T-helper 2 cell treated with Interferon-gamma antibody and Interleukin-4, amounts not matched to agents 100 ng/mL and 5 ng/mL, for 36 hours (primary cell): Measurements from ENCODE around the gene IL17D. TPM values are rescaled to one million over a fixed set of nuclear protein-coding genes. Genes with fewer than 3 reads are reported as not detected.
"Not testable (repeated sequence)": the region's sequence is repeated elsewhere in the genome, so short reads cannot be mapped to it uniquely, and the experiment has no call there.

Experiments
- intact Hi-C: fragments of 100-400 bp; cut with micrococcal nuclease; formaldehyde crosslinking; loops from one replicate; pipeline ENCODE4 v1.15.1; 2023
- total RNA-seq: library from RNA; stranded (reverse); gene quantifications from 2 replicates; pipeline ENCODE4 v1.2.3, GENCODE V29; 2022

The IL17D gene
- total RNA-seq, 1 donor from 2014 or later = 0.09 TPM

- intact Hi-C loops = no loop called here
These were observed 14.4 kb downstream of the IL17D start for GRCh38 chr13:20717581-20718542.

DNA sequence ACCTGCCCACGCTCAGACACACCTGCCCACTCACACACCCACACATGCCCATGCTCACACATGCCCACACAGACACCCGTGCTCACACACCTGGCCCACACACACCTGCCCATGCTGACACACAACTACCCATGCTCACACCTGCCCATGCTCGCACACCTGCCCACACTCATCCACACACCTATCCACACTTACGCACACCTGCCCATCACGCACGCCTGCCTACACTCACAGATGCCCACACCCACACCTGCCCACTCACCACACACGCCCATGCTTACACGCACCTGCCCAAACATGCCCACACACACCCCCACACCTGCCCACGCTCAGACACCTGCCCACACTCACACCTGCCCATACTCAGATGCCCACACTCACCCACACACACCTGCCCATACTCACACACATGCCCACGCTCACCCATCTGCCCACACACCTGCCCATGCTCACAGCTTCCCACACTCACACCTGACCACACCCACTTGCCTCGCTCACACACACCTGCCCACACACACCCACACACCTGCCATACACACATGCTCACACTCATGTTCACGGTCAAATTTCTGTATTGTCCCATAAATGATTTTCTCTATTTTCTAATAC, 15.6 kb downstream of the IL17D start:
- intact Hi-C loops = no loop called here

- intact Hi-C loops = no loop called here
These were observed 16.3 kb downstream of the IL17D start for GRCh38 chr13:20719783-20720182.

GRCh38 chr13:20720499-20720898, 17.0 kb downstream of the IL17D start:
- intact Hi-C loops = no loop called here

GRCh38 chr13:20721058-20721453, 17.6 kb downstream of the IL17D start:
- intact Hi-C loops = no loop called here

GRCh38 chr13:20721454-20722357, 18.2 kb downstream of the IL17D start:
- intact Hi-C loops = no loop called here

- intact Hi-C loops = no loop called here
These were observed 24.4 kb downstream of the IL17D start for GRCh38 chr13:20727856-20728255.

- intact Hi-C loops = no loop called here
These were observed 25.2 kb downstream of the IL17D start for GRCh38 chr13:20728579-20729311.

GRCh38 chr13:20729633-20730585, 26.4 kb downstream of the IL17D start:
- intact Hi-C loops = no loop called here

- intact Hi-C loops = no loop called here
These were observed 35.1 kb downstream of the IL17D start for GRCh38 chr13:20738616-20739015.

GRCh38 chr13:20740021-20740420, 36.5 kb downstream of the IL17D start:
- intact Hi-C loops = no loop called here

GRCh38 chr13:20743830-20744404, 40.4 kb downstream of the IL17D start:
- intact Hi-C loops = not testable (repeated sequence)

- intact Hi-C loops = no loop called here
These were observed 45.9 kb downstream of the IL17D start for GRCh38 chr13:20749377-20749776.

- intact Hi-C loops = no loop called here
These were observed 50.5 kb downstream of the IL17D start for GRCh38 chr13:20754009-20754408.

DNA sequence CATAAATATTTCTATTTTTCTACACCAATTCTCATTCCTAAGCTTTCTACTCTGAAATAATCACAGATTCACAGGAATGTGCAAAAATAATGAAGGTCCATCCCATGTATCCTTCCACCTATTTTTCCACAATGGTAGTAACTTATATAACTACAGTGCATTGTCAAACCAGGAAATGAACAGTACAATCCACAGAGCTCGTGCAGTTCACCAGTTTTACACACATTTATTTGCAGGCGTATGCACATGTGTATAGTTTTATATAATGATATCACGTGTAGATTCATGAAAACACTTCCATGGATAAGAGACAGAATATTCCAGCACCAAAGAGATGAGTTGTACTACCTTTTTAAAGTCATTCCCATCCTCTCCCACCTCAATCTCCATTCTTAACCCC, 57.4 kb downstream of the IL17D start:
- intact Hi-C loops = no loop called here

DNA sequence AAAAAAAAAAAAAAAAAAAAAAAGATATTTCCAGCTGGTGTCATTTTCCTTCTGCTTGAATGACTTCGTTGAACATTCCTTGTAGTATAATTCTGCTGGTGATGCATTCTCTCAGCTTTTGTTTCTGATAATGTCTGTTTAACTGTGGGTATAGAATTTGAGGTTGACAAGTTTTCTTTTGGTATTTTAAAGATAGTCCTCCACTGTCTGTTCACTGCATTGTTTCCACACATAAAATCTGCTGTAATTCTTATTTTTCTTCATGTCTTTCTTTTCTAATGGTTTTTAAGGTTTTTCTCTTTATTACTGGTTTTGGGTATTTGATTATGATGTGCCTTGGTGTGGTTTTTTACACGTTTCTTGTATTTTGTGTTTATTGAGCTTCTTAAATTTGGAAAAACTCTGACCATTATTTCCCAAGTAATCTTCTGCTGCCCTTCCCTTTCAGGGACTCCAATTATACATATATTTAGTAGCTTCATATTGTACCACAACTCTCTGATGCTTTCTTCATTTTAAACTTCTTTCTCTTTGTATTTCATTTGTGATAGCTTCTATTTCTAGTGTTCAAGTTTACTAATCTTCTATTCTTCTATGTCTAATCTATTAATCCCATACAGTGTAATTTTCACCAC, 63.9 kb downstream of the IL17D start:
- intact Hi-C loops = no loop called here

- intact Hi-C loops = no loop called here
These were observed 65.6 kb downstream of the IL17D start for GRCh38 chr13:20769091-20769490.

DNA sequence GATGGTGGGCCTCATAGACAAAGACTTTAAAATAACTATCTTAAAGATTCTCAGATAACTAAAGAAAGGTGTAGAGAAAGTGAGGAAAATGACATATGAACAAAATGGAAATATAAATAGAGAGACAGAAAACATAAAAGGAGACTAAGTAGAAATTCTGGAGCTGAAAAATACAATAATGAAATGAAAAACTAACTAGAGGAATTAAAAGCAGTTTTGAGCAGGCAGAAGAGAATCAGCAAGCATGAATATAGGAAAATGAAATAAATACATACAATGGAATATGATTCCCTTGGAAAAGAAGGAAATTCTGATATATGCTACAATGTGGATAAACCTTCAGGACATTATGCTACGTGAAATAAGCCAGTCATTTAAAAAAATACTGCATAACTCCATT, 66.3 kb downstream of the IL17D start:
- intact Hi-C loops = loop anchor here (5.0 kb wide), 1 partner anchor 908 kb away; the partner anchor contains the start of gene ZMYM5
